ENCODE results near the gene DYNLT1.

DNA sequence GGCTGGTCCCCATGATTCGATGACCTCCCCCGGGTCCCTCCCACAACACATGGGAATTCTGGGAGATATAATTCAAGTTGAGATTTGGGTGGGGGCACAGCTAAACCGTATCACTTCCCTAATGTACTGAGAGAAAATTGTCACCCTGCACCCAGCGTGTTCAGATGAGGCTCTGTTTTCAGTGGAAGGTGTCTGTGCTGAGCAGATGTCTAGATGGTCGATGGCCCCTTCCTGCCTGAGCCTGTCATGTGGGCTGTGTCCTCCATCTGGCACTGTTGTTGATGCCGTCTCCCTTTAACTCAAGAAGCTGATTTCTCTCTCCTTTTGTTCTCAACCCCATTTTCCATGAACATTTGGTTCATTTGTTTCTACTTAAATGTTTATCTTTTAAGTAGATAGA lies 47.7 kb downstream of the DYNLT1 start:
- TF ChIP-seq, protein P1, sequence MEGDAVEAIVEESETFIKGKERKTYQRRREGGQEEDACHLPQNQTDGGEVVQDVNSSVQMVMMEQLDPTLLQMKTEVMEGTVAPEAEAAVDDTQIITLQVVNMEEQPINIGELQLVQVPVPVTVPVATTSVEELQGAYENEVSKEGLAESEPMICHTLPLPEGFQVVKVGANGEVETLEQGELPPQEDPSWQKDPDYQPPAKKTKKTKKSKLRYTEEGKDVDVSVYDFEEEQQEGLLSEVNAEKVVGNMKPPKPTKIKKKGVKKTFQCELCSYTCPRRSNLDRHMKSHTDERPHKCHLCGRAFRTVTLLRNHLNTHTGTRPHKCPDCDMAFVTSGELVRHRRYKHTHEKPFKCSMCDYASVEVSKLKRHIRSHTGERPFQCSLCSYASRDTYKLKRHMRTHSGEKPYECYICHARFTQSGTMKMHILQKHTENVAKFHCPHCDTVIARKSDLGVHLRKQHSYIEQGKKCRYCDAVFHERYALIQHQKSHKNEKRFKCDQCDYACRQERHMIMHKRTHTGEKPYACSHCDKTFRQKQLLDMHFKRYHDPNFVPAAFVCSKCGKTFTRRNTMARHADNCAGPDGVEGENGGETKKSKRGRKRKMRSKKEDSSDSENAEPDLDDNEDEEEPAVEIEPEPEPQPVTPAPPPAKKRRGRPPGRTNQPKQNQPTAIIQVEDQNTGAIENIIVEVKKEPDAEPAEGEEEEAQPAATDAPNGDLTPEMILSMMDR (IDR thresholded peaks at IDR 0.05) = no peak
- TF ChIP-seq POLR2A (IDR thresholded peaks at IDR 0.05) = no peak
